ENCODE measurements around the gene SPNS2.

DNA sequence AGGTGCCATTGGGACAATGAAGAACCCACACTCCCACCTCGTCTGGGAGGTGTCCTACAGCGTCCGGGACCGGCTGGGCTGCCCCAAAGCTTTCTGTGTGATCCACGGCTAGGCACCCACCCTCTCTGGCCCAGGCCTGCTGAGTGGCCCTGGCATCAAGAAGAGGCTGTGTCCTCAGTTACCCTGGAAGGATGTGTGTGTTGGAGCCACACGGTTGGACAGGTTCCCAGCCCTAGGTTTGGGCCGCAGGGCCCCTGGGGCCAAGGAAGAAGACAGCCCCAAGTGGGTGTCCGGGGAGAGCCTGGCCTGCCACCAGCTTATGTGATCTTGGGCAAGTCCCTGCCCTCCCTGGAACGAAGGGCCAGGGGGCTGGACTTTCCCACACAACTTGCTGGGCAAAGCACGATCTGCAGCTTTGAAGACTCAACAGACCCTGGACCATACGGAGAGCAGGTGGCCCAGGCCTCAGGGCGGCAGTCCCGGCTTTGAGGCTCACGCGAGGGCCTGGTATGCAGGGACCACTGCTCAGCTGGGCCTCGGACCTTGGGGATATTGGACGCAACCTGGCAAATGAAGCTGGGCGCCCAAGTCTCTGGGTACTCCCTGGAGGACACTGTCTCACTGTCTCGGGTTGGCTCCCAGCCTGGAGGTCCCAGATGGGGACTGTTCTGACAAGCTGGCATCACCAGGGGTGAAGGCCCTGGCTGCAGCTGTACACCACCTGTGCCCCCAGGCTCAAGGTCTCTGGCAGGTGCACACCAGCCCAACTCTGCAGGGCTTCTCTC, 39.0 kb downstream of the SPNS2 start:
- TF ChIP-seq, protein P1, sequence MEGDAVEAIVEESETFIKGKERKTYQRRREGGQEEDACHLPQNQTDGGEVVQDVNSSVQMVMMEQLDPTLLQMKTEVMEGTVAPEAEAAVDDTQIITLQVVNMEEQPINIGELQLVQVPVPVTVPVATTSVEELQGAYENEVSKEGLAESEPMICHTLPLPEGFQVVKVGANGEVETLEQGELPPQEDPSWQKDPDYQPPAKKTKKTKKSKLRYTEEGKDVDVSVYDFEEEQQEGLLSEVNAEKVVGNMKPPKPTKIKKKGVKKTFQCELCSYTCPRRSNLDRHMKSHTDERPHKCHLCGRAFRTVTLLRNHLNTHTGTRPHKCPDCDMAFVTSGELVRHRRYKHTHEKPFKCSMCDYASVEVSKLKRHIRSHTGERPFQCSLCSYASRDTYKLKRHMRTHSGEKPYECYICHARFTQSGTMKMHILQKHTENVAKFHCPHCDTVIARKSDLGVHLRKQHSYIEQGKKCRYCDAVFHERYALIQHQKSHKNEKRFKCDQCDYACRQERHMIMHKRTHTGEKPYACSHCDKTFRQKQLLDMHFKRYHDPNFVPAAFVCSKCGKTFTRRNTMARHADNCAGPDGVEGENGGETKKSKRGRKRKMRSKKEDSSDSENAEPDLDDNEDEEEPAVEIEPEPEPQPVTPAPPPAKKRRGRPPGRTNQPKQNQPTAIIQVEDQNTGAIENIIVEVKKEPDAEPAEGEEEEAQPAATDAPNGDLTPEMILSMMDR (conservative IDR thresholded peaks at IDR 0.05; ENCODE audit: low read length) = no peak
- no peak for TF ChIP-seq EZH2phosphoT487 (IDR thresholded peaks at IDR 0.05; ENCODE audit: borderline replicate concordance)
